G401.6 (cell line): ENCODE results near the gene FBP2.

Experiments used
- FAIRE-seq: peaks from 2 replicates; lab custom pipeline; 2012; peaks lifted over from hg19 to GRCh38; lab: Jason Lieb, UNC

Gene FBP2

DNA sequence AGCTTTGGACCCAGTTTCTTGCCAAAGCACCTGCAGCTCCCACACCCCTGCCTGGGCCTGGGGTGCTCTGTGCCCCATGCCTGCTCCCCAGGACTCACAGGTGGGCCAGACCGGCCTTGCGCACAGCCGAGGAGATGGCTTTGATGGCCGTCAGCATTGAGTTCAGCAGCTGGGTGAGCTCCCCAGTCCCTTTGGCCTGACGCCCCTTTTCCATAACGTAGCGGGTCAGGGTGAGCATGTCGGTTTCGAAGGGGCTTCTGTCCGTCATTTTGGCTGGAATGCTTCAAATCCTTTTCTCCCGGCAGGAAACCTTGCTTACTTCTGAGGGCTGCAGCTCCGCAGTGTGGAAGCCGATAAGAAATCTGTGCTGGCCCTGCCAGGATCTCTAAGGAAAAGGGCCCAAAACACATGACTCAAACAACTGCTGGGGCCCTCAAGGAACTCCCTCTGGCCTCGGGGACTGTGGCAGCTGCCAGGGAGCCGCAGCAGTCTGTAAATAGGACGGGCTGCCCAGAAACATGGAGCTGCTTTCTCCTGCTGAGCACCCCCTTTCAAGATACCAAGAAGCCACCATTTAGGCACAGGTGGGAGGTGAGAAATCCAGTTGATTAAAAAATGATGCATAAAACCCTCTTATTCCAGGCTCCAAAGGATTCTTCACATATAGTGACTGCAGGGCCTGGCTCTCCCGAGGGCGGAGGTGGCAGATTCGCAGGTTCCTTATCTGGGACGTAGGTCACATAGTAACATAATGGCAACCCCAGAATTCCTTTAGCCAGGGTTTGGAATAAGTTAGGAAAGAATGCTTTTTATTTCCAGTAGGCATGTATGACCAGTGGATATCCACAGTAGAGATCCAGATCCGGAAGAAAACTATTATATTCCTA is at the start of gene FBP2:
FBP2 (minus strand) TSS at position 366 of the 887 bp plus-strand sequence; CDS start at position 268, 98 bp downstream.
- no peak for FAIRE-seq

DNA sequence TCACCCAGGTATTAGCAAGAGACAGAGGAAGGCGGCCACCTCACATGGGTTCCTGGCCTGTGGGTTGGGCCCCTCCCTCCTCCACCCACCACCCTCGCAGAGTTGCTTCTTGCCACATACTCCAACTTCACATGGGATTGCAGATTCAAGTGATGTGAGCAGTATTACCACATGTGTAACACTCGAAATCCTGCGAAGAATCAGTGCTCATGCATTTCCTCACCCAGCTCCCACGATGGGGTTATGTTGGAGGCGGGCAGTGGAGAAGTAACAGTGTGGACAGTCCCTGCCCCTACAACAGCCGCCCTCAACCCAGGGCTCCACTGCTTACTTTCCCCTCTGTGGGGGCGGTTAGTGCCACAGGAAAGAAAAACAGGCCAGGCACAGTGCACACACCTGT is 49.6 kb upstream of the FBP2 start:
- no peak for FAIRE-seq

DNA sequence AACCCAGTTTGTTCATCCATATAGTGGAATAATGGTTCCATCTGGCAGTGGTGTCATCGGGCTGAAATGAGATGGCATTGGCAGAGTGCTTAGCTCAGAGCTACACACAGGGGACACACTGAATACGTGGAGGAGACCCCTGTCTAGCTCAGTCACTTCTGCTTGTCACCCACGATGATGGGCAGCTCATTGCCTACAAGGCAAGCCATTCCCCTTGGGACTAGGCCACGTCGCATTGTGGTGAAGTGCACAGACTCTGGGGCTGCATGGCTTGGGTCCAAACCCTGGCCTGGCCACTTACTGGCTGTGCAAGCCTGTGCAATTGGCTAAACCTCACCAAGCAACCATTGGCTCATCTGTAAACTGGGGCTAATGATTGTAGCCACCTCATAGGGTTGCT is 48.9 kb upstream of the FBP2 start:
- FAIRE-seq, result no peak

DNA sequence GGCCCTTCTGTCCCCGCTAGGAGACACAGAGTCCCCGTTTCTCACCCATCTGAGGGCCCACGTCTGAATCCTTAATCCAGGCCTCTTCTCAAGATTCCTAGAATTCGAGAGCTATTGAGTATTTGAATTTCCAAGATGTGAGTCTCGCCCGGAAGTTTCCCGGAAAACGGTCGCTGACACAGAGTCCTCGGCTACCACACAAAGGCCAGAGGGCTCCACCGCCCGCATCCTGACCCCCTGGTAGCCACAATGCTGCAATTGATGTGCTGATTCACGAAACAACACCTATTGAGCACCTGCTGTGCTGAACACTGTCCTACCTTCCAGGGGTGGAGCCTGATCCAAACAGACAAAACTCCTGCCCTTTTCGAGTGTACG is 46.4 kb upstream of the FBP2 start:
- FAIRE-seq, result no peak

DNA sequence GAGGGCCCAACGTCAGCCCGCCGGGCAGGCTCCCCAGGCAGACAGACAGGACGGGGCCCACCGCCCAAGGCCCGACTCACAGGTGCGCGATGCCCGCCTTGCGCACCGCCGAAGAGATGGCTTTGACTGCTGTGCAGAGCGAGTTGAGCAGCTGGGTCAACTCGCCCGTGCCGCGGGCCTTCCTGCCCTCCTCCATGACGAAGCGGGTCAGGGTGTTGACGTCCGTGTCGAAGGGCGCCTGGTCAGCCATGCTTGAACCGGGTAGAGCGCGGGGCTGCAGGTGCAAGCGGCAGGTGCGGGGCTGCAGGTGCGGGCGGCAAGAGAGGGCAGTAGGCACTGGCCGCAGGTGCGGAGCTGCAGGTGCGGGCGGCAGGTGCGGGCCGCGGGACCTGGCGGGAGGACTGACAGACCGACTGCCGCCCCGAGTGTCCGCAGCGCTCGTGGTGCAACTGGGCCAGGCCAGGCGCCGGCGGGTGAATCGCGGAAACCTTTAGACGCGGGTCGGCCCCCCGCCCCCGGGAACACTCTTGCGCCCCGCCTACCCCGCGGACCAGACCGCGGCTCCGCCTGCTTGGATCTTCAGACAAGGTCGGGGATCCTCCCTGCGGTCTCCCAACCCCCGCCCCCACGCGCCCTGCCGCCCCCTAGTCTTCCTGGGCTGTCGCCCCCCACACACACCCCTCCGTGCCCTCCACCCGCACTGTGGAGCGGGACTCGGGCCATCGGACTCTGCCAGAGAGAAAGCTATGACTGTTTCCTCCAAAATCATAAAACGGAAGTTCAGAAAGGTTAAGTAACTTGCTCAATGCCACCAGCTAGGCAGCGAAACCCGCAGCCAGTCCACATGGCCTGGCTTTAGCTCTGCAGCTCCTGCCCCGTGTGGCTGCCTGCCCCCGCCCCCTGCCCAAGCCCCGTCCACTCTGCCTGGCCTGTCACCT is 45.7 kb upstream of the FBP2 start, which contains the start of gene FBP1:
FBP1 (minus strand) TSS at position 458 of the 938 bp plus-strand sequence; CDS start at position 250, 208 bp downstream.
- no peak for FAIRE-seq

DNA sequence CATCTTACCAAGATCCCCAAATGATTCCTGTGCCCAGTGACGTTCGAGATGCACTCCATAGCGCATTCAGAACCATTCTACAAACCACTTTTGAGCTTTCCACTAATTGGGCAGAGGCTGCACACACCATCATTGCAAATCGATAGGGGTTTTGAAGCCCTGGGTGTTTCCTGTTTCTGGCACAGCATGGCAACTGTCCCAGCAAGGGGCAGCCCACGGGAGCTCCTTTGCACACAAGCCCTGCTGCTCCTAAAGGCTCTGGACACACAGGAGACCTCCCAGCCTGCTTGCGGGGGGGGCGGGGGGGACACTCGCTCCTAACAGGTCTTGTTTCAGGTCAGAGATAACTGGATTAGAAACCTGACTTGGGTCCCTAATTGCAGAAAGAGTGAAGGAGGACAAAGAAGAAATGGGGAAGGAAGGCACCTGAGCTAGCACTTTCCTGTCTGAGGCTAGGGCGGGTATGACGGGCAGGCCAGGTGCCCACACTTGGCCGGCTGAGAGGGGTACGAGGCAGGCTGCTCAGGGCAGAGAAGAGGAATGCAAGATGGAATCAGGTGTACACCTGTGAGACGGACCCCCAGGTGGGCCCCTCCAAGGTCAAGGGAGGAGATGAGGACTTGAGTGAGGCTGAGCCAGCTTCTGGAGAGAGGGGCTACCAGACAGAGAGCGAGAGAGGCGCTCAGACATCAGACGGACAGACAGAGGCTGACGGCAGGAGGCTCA is 44.9 kb upstream of the FBP2 start:
- FAIRE-seq, result no peak

DNA sequence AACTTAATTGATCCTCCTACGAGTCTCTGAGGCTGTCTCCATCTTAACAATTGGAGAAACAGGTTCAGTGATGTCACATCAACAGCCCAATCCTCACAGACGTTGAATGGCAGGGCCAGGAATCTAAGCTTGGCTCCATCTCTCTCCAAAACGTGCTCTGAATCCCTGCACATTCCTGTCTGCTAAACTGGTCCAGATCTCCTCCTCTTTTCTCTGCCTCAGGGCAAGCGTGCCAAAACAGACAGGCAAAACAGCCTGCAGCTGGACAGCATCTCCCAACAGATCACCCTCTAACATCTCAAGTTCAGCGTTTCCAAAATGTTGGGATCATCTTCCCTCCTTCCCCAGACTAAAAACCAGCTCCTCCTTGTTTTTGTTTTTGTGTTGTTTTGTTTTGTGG is 39.1 kb upstream of the FBP2 start:
- no peak for FAIRE-seq

DNA sequence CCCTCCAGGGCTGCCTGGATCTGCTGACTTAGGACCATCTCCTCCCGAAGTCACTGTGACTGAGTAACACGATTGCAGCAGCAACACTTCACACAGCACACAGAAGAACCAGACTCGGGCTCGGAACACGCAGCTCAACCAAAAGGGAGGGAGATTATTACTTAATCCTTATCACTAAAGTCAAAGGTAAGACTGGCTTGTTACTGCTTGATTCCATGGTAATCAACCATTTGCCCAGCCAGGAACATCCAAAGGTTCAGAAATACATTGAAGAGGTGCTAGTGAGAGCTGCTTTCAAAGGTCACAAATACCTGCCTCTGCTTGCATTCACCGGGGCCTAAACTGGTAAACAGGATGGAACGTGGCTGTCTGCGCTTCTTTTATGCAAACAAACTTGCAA is 38.0 kb upstream of the FBP2 start:
- FAIRE-seq, result no peak

DNA sequence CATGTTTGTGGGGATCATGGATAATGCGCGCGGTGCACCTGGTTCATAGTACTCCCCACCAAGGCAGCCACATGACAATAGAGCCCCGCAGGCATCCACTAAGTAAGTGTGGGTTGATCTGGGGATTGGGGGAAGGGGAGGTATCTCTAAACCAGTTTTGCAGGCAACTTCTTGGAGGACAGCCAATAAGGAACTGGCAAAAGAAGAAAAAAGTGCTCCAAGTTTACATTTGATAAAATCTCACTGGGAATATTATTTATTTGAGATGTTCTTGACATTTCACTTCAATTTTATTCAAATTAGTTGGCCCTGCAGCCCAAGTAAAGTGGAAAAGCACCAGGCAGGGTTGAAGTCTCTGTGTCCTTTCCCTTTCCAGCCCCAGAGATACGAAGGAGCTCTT is 37.2 kb upstream of the FBP2 start:
- no peak for FAIRE-seq

DNA sequence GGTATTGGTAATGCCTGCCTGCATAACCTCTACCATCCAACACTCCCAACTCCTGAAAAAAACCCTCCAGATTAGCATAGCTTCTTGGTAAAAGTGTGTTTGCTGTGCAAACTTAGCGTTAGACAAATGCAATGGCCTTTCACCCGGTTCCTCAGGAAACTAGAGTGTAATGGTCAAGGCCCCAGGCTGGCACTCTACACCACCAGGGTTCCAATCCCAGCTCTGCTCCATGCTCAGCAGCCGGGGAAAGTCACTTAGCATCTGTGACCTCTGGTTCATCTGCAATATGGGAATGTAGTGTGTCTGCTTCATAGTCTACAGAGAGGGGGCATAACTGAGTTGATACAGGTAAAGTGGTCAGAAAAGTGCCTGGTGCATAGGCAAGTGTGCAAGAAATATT is 36.7 kb upstream of the FBP2 start:
- FAIRE-seq, result no peak

DNA sequence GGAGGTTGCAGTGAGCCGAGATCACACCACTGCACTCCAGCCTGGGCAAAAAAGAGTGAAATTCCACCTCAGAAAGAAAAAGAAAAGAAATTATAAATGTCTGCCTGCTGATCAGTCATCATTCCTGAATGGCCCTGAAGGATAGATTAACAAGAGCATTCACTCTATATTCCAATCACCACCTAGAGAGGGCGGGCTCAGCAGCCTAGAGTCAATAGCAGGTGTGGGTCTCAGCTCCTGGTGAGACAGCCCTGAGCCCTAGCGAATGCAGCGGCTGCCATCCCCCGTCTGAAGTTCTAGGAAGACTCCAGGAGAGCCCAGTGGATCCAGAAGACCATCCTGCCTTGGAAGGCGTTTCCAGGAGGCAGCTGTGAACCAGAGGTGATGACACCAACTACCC is 33.7 kb upstream of the FBP2 start:
- no peak for FAIRE-seq

DNA sequence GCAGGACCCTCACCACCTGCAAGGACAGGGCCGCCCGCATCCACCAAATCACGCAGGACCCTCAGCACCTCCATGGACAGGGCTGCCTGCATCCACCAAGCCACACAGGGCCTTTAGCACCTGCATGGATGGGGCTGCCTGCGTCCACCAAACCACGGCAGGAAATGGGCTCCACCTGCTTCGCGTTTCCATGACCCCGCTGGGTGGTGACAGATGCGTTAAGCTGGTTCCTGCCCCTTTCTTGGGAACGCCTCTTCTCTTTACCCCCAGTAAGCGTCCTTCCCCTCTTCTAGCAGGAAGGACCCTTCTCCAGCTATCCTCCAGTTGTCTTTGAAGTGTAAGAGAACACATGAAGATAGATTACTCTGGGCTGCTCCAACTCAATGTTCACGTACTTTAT is 32.2 kb upstream of the FBP2 start:
- no peak for FAIRE-seq

DNA sequence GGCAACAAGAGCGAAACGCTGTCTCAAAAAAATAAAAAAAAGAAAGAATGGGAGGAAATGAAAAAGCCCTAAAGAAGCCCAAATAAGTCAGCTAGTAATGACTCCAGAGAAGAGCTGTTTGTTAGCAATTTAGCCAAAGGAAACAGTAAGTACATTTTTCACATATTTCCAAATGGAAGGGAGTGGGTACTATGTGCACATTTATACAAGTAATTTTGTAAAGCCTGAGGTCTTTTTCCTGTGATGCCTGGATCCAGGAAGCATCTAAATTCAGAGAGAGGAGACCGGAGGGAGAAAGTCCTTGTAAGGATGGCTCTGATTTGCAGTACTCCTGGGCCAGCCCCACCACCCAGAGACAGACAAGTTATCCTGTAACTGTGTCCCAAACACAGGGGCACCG is 31.0 kb upstream of the FBP2 start:
- FAIRE-seq, result no peak

DNA sequence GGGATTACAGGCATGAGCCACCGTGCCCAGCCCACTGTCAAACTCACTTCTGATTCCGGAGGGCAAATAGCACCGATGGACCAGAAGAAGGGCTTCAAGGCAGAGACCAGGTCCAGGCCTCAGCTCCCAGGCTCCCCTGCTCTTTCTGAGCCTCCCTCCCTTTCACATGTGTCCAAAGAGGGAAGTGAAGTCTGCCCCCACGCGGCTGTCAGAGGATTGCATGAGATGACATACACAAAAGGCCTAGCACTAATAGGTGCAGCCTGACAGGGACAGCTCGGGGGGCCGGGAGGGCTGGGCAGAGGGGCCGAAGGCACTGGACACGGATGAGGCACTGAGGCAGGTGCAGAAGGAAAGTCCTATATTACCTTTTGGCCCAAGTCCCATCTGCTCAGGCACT is 29.6 kb upstream of the FBP2 start:
- no peak for FAIRE-seq

DNA sequence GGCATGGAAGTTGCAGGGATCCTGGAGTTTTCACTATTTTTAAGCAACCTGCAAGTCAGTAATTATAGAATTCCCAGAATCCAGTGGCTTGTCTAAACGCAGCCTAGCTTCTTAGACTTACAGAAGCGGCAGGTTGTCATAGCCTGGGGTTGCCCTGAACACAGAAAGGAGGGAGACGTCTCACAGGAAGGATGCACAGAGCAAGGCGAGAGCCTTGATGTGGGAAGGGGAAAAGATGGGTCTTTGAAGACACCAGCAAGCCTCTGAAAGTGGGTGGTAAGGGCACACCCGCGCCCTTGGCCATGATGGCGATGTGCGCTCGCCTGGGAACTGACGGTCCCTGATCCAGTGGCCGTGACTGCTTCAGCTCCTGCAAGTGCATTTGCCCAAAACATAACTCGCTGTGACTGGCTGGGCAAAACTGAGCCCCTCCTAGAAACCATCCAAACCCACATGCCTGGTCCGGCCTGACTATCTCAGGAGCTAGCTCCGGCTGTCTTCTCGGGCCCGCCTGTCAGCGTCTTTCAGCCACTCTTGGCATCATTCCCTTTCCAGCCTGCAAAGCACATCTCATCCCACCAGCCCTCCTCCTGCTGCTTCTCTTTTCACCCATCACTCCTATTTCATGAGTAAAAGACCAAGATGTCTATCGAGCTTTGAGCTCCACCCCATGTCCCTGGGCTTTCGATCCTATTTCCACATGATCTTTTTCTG is 28.6 kb upstream of the FBP2 start:
- no peak for FAIRE-seq

DNA sequence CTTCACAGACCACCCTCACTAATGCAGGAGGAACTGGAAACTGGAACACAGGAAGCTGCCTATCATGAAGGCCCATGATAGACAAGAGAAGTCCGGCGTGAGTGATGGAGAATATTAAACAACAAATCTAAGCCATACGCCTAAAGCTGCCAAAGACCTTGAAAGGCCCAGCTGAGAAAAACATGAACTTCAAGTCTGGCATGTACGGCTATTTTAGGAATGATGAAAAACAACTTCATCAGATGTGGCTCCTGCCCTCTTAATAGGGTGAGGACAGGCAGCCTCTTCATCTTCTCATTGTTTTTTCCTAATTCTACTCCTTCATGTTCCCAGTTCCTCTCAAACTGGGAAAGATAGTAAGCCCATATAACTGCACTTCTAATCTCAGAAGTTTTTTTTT is 25.4 kb upstream of the FBP2 start:
- FAIRE-seq, result no peak

DNA sequence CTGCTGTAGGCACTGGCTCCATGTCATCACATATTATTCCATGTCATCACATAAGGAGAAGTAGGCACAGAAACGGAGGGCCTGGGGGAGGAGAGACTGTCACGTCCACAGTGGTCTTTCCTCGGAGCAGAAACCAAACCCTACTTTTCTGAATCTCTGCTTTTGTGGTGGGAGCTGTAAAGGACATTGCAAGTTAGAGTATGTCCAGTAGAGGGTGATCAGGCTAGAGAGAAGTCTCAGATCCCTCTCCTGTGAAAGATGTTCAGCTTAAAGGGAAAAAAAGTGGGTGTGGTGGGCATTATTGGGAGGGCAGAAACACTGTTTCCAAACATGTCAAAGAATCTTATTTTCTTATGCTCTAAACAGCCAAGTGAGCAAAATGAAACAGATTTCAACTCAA is 19.4 kb upstream of the FBP2 start:
- FAIRE-seq, result no peak

DNA sequence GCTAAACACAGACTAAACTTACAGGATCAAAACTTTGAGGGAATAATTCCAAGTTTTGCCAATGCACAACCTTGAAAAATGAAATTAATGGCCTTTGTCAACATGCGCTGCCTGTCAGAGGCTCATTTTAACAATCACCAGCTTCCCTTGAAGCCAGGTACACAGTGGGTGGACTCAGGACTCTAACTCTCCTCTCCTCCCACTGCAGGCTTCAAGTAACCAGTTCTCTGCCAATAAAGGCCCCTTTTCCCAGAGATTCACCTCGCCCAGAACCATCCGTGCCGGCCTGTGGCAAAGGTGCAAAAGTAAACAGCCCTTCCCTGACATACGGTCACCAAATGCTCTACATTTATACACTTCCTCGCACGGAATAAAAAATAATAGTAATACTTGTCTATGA is 18.4 kb upstream of the FBP2 start:
- FAIRE-seq, result no peak

DNA sequence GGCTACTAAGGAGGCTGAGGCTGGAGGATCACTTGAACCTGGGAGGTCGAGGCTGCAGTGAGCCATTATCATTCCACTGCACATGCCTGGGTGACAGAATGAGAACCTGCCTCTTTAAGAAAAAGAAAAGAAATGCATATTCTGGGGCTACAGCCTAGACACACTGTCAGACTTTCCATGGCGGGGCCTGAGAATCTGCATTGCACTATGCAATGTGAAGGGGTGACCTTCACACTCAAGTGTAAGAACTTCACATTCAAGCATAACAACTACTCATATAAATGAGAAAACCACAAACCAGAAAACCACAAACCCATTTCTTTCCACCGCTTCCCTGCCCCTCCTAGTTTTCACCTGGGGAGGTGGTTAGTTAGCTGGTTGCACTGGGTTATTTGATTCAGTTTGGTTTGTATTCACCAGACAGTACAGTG is 18.0 kb upstream of the FBP2 start:
- FAIRE-seq, result no peak

DNA sequence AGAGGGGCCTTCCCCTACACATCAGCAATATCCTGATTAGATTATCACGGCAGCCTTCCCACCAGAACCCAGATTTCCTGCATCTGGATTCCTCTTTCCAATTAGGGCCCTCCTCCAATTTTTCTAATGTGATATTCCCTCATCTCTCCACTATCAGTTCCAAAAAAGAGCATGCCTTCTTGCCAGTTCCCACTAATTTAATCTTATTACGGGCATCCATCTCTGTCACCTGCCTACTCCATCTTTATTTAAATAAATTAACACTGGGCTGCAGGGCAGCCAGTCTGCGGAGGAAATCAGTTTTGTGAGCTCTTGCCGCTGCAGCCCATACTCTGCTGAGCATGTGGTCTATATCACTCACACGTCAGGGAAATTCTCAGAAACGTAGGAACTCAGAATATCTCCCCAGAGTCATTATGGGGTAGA is 16.6 kb upstream of the FBP2 start:
- FAIRE-seq, result no peak

DNA sequence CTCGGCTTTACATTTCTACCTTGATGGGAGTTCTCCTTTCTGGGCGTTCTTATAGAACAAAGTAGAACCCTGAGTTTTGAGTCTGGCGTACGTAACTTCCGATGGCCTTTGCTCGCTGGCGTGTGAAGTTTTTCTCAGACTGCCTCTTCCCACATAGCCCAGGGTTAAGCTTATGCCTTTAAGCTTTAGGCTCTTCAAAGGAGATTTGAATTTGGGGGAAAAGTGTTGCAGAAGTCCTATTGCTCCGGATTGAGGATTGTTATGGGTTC is 13.7 kb upstream of the FBP2 start:
- FAIRE-seq, result no peak
